Left lung (tissue), 10 donors: ENCODE results near the gene SHISA7. TPM values are rescaled to one million over a fixed set of nuclear protein-coding genes. Genes with fewer than 3 reads are reported as not detected.
"Not testable (repeated sequence)": the region's sequence is repeated elsewhere in the genome, so short reads cannot be mapped to it uniquely, and the experiment has no call there.

Source experiments
- ATAC-seq: fragments of 200-7000 bp; cut with Tn5 transposase; one replicate; pipeline ENCODE4 v1.9.1; 2020; ENCODE audit warnings: moderate library complexity
- DNase-seq, 4 donors: peaks; one replicate each; pipeline ENCODE4 v3.0.0-alpha.2; 2013 to 2020
- H3K27ac ChIP-seq, 2 donors: fragments of 200-600 bp; sonication (generic) in 1 of 2; one replicate each; pipeline versions ENCODE4 v1.5.0 to v1.8.0; 2020 to 2021
- H3K27me3 ChIP-seq, 2 donors: fragments of 200-600 bp; sonication (generic) in 1 of 2; one replicate each; pipeline versions ENCODE4 v1.5.0 to v1.8.0; 2020 to 2021
- H3K36me3 ChIP-seq, 2 donors: fragments of 200-600 bp; sonication (generic) in 1 of 2; one replicate each; pipeline versions ENCODE4 v1.5.0 to v1.8.0; 2020 to 2021
- H3K4me1 ChIP-seq, 2 donors: fragments of 200-600 bp; one replicate each; pipeline ENCODE4 v1.8.0; 2021
- H3K4me3 ChIP-seq, 2 donors: fragments of 200-600 bp; sonication (generic) in 1 of 2; one replicate each; pipeline versions ENCODE4 v1.5.0 to v1.8.0; 2020 to 2021; ENCODE audit warnings: mild to moderate bottlenecking in 1 of 2
- H3K9me3 ChIP-seq, 2 donors: fragments of 200-600 bp; sonication (generic) in 1 of 2; one replicate each; pipeline versions ENCODE4 v1.5.0 to v1.8.0; 2020 to 2021
- intact Hi-C, 2 donors: fragments of 100-400 bp; cut with DNase I; formaldehyde crosslinking; loops; one replicate each; pipeline versions ENCODE4 v1.11.2 to v1.14.2; 2022
- polyA plus RNA-seq, 6 donors: library from polyadenylated mRNA; unstranded; fragments of 120-200 nt; gene quantifications; one replicate each; pipeline ENCODE4 v1.2.1, GENCODE V29; 2013; ENCODE audit not compliant: insufficient read length in 6 of 6
- total RNA-seq, 2 donors: library from RNA; stranded (reverse); fragmentation: NEBNext Ultra II Directional; extraction: Animal tissue kit (Norgen Biotek cat#: 25700); gene quantifications; one replicate each; pipeline ENCODE4 v1.2.1, GENCODE V29; 2021
- TF ChIP-seq, protein P1 (sequence below), 2 donors: fragments of 200-600 bp; sonication (generic) in 1 of 2; IDR thresholded peaks; one replicate each; pipeline versions ENCODE4 v1.5.0 to v1.8.0; 2021; ENCODE audit warnings: antibody characterized with exemption in 2 of 2
- donor health status: DM: no; HTN: yes; CAD: no.
- donor health status: DM: no; HTN: no; CAD: no.

The SHISA7 gene
- total and polyA plus RNA-seq, 8 donors, result 0.11 to 0.23 (median 0.20) TPM; not detected in 2

DNA sequence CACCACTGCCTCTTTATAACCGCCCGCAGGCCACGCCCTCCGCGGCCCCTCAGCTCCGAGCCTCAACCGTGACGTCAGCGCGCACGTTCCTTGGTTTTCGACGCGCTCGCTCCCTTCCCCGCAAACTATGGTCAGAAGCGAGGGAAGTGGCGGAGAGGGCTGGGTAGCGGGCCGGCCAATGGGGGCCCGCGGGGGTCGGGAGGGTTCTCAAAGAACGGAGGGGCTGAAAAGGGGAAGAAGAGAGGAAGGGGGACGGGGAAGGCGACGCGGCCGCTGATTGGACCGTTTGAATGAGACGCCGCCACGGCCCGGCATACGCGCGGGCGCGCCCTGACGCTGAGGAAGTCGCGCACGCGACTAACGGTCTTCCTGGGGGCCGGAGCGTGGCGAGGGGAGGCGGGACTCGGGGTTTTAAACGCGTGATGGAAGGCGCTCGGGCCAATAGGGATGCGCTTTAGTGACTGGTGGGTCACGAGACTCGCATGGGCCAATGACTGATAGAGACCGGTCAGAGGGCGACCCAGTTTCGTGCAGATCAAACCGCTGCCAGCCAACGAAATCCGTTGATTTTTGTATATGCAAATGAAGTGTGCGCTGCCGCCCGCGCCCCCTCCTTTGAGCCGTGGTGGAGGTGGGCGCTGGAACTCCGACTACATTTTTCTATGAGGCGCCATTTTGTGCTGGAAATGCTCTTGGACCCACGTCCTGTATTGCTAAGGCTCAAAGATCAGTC is 35.1 kb downstream of the SHISA7 start:
- intact Hi-C loops, result no loop called here
- Histone ChIP-seq H3K4me1 (peaks cover 8 to 24% of the 10 kb centered on the region in 2 donors), H3K27me3 (no peaks in the 10 kb centered on the region), H3K4me3 (peak overlapping the region; percentile 84 to 97), H3K36me3 (peaks cover 0 to 29% of the 10 kb centered on the region in 2 donors), H3K27ac (peak overlapping the region; percentile 95 to 100), H3K9me3 (no peaks in the 10 kb centered on the region)
- DNase-seq (peak; percentile 97 to 100 (median 98)), ATAC-seq (peak; percentile 98)
- TF ChIP-seq, protein P1, sequence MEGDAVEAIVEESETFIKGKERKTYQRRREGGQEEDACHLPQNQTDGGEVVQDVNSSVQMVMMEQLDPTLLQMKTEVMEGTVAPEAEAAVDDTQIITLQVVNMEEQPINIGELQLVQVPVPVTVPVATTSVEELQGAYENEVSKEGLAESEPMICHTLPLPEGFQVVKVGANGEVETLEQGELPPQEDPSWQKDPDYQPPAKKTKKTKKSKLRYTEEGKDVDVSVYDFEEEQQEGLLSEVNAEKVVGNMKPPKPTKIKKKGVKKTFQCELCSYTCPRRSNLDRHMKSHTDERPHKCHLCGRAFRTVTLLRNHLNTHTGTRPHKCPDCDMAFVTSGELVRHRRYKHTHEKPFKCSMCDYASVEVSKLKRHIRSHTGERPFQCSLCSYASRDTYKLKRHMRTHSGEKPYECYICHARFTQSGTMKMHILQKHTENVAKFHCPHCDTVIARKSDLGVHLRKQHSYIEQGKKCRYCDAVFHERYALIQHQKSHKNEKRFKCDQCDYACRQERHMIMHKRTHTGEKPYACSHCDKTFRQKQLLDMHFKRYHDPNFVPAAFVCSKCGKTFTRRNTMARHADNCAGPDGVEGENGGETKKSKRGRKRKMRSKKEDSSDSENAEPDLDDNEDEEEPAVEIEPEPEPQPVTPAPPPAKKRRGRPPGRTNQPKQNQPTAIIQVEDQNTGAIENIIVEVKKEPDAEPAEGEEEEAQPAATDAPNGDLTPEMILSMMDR (IDR thresholded peaks at IDR 0.05), result no peak

DNA sequence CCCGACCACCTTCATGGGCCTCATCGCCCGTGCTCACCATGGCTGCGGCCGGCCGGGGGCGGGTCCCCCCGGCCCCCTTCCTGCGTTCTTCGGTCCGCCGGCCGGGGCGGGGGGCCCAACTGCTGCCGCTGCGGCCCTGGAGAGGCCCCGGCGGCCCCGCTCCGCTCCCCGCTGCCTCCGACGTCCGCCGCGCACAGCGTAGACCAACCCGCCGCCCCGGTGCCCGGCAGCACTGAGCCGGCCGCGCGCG is 35.6 kb downstream of the SHISA7 start, which contains the start of gene UBE2S:
Gene UBE2S (minus strand): TSS at position 239 of the 250 bp plus-strand sequence. CDS start 199 bp downstream, at position 40.
- H3K27ac ChIP-seq, result peak within 1 kb of the TSS; percentile 95 to 100
- peaks cover 0 to 34% of the 10 kb centered on the region in 2 donors for H3K36me3 ChIP-seq
- DNase-seq, intact Hi-C loops, H3K27me3 ChIP-seq, H3K9me3 ChIP-seq, ATAC-seq: not testable (repeated sequence)
- peaks cover 8 to 24% of the 10 kb centered on the region in 2 donors for H3K4me1 ChIP-seq
- H3K4me3 ChIP-seq, result peak within 1 kb of the TSS; percentile 84 to 97

DNA sequence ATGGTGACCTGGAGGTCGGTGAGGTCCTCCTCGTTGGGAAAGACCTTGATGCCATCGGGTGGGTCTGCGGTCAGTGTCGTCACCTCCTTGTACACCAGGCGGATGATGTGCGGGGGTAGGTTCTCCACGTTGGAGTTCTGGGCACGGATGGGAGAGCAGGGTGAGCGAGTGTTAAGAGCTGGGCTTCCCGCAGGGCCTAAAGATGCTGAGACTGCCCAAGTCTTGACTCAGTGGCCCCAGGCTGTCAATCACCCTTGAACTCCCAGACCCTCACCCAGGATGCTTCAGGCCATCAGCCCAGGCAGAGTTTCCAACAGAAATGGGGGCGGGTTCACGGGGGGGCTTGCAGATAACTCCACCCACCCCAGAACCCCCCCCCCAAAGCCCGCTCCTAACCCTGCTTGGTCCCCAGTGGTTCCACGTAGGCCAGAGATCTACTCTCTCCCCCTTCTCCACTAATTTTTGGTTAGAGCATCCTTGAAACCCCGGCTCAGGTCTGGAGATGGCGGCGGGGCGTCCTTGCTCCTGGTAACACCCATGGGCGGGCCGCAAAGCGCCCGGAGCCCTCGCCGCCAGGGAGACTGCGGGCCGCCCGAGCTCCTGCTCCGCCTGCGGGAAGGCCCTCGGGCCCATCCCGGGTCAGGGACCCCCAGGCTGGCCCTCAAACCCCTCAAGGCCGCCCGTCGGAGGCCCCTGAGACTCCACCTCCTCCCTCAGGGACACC is 36.1 kb downstream of the SHISA7 start:
- TF ChIP-seq, protein P1 (IDR thresholded peaks at IDR 0.05), result no peak

DNA sequence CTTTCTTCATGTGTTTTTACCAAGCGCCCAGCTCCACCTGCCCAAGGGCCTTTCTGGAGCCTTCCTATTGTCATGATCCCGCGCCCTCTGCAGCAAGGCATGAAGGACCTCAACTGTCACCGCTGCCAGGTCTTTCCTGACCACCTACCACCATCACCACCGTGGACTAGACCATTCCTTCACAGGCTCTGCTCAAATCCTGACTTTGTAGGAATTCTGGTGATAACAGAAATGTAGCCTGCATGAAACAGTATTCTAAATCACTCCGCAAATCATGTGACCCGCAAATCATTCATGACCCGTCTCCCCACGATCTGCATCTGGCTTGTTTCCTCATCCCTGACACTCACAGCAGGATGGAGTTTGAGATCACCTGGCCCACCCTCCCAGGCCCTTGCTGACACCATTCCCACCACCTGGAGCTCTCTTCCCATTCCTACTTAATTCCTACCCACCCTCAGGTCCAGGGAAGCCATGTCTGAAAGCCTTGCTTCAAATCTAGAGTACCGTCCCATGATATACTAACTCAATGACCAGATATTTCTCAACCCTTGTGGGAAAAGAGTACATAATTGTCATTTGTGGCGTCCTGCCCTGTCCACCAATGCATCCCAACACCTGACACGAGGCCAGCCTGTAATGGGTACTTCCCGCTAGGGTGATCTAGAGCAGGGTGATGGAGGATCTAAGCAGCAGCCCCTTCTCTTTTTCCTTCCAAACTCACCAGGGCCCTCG is 36.8 kb downstream of the SHISA7 start:
- Histone ChIP-seq H3K4me1 (peaks cover 8 to 24% of the 10 kb centered on the region in 2 donors), H3K27me3 (no peaks in the 10 kb centered on the region), H3K36me3 (peaks cover 0 to 46% of the 10 kb centered on the region in 2 donors), H3K4me3 (peak overlapping the region; percentile 84 to 97), H3K9me3 (no peaks in the 10 kb centered on the region), H3K27ac (no peak overlapping the region)
- no peak for ATAC-seq
- peak in 1 of 4 donors; percentile 2 for DNase-seq
- intact Hi-C loops, result no loop called here
- TF ChIP-seq, protein P1 (IDR thresholded peaks at IDR 0.05), result no peak

More for the DNA sequence above, 36.1 kb downstream of the SHISA7 start:
- intact Hi-C loops, result no loop called here
- Histone ChIP-seq H3K27me3 (no peaks in the 10 kb centered on the region), H3K27ac (peak overlapping the region; percentile 95 to 100), H3K4me1 (peaks cover 8 to 24% of the 10 kb centered on the region in 2 donors), H3K4me3 (peak overlapping the region; percentile 84 to 97), H3K36me3 (peaks cover 0 to 39% of the 10 kb centered on the region in 2 donors), H3K9me3 (no peaks in the 10 kb centered on the region)
- peak in 2 of 4 donors; percentile 47 to 88 for DNase-seq
- peak; percentile 5 for ATAC-seq

DNA sequence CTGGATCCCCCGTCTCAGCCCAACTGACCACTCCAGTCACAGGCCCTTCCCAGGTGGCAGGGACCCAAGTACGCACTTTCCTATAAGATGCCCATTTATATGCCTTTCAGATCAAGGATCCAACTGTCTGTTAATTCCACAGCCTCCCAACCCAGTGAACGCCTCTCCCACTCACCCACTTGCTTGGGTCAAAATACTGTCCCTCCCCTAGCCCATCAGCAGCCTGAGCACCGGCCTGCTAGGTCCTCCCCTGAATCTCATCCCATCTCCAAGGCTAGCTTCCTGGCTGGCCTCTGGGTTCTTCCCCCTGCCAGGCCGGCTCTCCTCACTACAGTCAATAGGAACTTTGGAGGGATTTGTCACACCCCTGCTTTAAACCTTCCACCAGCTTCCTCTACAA is 37.5 kb downstream of the SHISA7 start:
- TF ChIP-seq, protein P1 (IDR thresholded peaks at IDR 0.05), result no peak
- Histone ChIP-seq H3K27ac (no peak overlapping the region), H3K36me3 (peaks cover 0 to 52% of the 10 kb centered on the region in 2 donors), H3K9me3 (no peaks in the 10 kb centered on the region), H3K4me1 (peaks cover 8 to 24% of the 10 kb centered on the region in 2 donors), H3K4me3 (no peak overlapping the region), H3K27me3 (no peaks in the 10 kb centered on the region)
- DNase-seq (no peak), ATAC-seq (no peak)
- intact Hi-C loops, result no loop called here
